Measurements from ENCODE around the gene CXXC4.

GRCh38 chr4:104531390-104531789 lies 36.7 kb upstream of the CXXC4 start:
- TF ChIP-seq EZH2 (IDR thresholded peaks at IDR 0.05; ENCODE audit: borderline replicate concordance), result no peak
- peak; percentile 40 for TF ChIP-seq CTCF (IDR thresholded peaks at IDR 0.05; ENCODE audit: poor library complexity)
- TF ChIP-seq EZH2phosphoT487 (IDR thresholded peaks at IDR 0.05; ENCODE audit: low read depth, severe bottlenecking, unreplicated experiment), result no peak
